ENCODE results near the gene GPHA2. TPM values are rescaled to one million over a fixed set of nuclear protein-coding genes. Genes with fewer than 3 reads are reported as not detected.

The GPHA2 gene
- total RNA-seq, 1 donor from 2014 or later: not detected

DNA sequence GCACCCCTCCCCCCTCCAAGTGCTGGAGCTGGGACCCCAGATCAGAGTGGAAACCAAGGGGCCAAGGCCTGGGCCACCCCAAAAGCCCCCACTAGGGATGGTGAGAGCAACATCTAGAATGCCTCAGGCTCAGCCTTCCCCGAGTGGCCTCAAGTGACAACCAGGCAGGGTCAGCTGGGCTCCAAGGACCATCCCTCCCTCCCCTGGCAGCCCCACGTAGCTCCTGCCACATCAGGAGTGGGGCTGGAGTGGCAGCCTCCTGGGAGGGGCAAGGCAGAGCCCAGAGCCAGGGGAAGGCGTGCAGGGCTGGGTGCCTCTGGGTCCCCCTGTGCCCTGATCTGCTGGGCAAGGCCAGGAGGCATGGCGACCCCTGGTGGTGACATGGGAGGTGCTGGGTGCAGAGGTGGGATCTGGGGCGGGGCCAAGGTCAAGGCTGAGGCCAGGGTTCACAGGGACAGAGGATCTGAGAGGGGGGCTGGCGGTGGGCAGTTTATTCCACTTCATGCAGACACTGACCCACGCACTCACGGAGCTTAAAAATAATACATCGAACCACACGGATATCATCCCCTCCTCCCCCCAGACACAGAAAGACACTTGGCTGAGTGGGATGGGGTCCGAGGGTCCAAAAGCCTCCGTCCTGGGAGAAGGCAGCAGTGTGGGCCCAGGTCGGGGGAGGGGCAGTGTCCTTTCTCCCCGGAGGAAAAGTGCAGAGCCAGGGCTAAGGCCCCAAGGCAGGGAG, 41.5 kb downstream of the GPHA2 start:
- intact Hi-C loops (cut with DNase I): loop anchor here (1.0 kb wide), 1 partner anchor 47 kb away; no protein-coding TSS in a partner anchor
- peak; percentile 95 for DNase-seq (ENCODE audit: low spot score)

DNA sequence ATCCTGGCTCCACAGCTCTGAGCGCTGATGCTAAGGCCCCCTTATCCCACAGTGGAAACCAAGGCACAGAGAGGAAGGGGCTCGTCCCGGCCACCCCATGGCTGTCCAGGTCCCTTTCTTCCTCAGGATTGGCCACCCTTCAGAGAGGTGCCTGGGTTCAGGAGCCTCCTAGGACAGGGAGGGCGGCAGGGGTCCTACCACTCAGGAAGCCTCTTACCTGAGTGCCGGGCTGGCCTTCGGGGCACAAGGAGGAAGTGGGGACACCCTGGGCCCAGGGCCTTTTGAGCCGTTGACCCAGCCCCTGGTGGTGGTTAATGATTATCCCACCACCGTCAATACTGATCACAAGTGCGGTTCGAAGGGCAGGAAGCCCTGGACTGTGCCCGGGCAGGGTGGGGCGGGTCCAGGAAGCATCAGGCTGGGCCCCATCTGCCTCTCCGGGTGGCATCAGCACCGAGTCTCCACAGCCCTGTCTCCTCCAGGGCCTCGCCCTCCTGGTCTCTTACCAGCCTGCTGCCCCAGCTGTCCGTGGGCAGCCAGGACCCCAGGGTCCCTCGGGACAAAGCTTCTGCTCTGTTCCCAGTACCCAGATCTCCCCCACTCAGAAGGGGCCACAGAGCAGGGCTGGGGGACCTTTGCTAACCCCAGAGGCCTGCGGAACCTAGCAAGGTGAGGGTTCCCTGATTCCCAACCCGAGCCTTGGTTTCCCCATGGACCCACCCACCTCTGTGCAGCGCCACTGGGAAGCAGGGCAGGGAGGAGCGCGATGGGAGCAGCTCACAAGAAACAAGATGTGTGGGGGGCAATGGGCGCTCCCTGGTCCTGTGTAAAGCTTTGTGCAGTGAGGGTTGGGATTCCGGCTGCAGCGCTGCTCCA, 42.3 kb downstream of the GPHA2 start:
- DNase-seq (ENCODE audit: low spot score): no peak
- intact Hi-C loops (cut with DNase I): loop anchor here (1.0 kb wide), 1 partner anchor 46 kb away; no protein-coding TSS in a partner anchor

DNA sequence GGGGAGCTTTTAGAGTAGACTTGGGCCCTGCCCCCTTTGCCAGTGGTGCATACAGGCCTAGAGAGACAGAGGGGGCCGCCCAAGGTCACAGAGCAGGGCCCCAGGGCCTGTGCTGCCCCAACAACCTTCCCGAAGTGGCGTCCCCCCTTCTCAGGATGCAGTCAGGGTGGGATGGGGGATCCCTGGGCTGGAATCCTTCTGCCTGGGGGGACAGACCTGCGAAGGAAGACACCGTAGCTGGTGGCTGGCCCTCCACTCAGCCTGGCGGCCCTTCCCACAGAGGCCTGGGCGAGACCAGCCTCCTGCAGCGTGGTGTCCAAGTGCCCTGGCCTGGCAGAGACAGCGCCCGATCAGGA, 42.9 kb downstream of the GPHA2 start:
- DNase-seq (ENCODE audit: low spot score): no peak

DNA sequence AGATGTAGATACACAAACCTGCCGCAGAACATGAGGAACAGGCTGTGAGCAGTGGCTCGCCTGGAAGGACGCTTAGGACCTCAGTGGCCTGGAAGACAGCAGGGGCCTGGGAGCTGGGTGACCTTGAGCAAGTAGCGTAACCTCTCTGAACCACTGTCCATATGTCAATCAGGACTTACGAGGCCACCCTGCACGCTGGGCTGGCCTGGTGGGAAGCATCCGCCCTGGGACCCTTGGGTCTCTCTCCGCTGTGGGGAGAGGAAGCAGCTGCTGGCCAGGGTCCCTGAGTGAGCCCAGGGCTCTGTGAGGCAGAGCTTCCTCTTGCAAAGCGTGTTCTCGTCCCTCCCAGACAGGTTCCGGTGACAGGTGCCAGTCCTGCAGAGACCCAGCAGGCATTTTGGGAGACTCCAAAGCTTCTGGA, 43.3 kb downstream of the GPHA2 start:
- intact Hi-C loops (cut with DNase I): no loop called here

More for the DNA sequence above, 42.9 kb downstream of the GPHA2 start:
- intact Hi-C loops (cut with DNase I): no loop called here

DNA sequence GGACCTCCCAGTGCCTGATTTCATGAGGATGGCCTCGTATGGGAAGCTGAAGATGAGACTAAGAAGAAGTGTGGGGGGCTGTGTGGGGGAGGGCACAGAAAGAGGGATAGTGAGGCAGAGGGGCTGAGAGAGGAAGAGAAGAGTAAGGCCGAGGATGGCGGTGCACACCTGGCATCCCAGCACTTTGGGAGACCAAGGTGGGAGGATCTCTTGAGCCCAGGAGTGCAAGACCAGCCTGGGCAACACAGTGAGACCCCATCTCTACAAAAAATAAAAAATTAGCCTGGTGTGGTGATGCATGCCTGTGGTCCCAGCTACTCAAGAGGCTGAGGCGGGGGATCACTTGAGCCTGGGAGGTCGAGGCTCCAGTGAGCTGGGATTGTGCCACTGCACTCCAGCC, 43.8 kb downstream of the GPHA2 start:
- intact Hi-C loops (cut with DNase I): no loop called here

More for the DNA sequence above, 43.3 kb downstream of the GPHA2 start:
- no peak for DNase-seq (ENCODE audit: low spot score)

DNA sequence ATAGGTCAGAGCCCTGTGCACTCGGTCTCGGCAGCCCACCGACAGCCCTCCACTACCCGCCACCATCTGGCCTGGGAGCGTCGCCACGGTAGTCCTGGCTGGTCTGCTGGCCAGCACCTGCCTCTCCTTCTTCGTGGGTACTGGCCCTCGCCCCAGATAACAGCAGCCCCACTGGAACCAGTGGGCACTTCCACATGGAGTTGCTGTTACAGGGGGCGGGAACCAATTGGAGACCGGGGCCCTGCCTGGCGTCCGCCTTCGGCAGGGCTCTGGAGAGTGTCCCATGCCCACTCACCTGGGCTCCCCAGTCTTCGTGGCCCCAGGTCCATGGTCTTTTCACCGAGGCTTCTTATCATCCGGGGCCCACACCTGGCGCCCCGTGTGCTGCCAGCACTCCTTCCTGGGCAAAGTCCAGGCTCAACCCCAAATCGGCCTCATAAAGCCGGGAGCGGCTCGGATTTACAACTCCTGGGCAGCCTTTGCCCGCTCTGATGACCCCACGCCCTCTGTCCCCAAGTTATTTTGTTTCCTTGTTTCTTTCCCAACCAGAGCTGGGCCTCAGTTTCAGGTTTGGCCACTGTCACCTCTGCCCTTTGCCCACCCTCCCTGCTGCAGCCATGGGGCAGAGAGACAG, 44.4 kb downstream of the GPHA2 start:
- intact Hi-C loops (cut with DNase I): no loop called here
- no peak for DNase-seq (ENCODE audit: low spot score)

More for the DNA sequence above, 43.8 kb downstream of the GPHA2 start:
- DNase-seq (ENCODE audit: low spot score): no peak

DNA sequence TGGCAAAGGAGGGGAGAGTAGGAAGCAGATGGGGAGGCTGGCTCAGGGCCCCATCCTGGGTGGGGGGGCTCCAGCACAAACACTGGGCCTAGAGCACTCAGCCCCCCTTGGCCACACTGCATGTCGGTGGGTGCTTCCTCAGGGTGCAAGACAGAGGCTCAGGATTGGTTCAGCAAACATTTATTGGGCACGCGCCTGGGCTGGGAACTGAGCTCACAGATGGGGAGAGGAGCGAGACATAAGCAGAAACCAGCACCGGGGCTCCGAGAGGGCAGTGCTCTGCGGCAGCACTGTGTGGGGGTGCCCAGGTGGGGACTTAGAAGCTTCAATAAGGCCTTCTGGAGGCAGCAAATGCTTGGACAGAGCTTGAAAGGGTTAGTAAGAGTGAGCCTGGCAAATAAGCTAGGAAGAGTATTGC, 45.2 kb downstream of the GPHA2 start:
- no peak for DNase-seq (ENCODE audit: low spot score)
- intact Hi-C loops (cut with DNase I): no loop called here

DNA sequence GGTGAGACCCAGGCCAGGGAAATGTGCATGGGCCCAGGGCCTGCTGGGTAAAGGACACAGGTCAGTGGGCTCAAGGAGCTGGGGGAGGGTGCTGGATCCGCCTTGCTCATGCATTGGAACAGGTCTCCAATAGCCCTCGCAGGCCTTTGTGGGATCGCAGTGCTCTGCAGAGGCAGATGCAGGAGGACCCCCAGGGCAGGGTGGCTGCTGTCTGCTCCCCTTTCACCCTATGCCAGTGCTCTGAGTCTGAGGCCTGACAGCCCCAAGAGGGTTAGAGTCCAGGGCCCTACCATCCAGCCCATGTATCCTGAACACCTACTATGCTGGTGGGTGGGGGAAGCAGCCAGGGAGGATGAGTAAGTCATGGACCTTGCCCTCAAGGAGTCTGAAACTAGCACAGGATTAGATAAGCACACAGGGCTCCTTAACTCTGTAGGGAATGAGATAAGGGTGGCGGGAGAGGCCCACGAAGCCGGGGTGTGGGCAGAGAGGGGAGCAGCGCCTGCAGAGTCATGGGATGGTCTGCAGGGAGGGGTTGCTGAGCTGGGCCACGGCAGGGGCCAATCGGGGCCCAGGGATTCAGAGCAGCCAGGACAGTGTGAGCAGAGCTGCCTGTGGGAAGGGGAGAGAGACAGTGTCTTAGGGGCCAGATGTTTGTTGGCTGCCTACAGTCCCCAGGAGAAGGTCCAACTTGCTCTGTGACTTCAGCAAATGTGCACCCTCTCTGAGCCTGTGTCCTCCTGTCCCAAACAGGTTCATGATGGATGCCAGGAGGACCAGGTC, 46.8 kb downstream of the GPHA2 start:
- DNase-seq (ENCODE audit: low spot score): no peak
- intact Hi-C loops (cut with DNase I): no loop called here

DNA sequence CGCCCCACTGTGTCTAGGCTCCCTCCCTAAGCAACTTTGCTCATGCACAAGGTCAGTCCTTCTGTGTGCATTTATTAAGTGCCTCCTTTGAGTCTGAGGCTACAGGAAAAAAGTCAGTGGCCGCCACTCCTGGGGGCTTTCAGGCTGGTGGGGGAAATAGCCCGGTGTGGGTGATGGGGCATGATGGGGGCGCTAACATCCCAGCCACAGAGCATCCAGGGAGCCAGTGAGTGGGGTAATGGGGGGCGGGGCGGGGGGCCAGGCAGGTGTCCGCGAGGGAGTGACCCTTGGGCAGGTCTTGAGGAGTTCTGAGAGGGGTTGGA, 47.3 kb downstream of the GPHA2 start:
- DNase-seq (ENCODE audit: low spot score): no peak
- intact Hi-C loops (cut with DNase I): no loop called here

DNA sequence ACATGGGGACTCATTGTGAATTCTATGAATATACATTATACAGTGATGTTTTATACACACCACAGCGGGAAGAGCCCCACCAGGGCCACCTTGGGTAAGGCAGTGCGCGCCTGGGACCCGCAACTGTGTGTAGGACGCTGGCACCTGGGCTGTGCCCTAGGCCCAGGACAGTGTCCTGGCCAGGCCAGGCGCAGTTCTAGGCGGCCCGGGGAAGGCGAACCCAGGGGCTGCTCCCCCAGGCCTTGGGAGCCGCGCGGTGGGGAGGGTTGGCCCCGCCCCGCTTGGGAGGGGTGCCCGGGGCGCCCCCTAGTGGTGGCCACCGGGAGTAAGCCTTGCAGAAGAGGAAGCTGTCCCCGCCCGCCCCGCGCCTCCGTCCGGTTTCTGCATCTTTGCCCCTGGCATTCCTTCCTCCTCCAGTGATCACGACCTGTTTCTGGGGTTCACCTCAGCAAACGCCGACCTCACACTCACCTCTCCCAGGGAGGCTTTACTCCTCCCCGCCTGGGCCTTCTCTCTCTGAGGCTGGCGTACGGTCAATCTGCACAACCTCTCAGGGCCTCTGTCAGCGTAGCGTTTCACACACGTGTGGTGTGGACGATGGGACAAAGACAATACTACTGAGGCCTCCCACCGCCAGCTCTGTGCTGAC, 47.8 kb downstream of the GPHA2 start:
- intact Hi-C loops (cut with DNase I): no loop called here
- peak; percentile 94 for DNase-seq (ENCODE audit: low spot score)

DNA sequence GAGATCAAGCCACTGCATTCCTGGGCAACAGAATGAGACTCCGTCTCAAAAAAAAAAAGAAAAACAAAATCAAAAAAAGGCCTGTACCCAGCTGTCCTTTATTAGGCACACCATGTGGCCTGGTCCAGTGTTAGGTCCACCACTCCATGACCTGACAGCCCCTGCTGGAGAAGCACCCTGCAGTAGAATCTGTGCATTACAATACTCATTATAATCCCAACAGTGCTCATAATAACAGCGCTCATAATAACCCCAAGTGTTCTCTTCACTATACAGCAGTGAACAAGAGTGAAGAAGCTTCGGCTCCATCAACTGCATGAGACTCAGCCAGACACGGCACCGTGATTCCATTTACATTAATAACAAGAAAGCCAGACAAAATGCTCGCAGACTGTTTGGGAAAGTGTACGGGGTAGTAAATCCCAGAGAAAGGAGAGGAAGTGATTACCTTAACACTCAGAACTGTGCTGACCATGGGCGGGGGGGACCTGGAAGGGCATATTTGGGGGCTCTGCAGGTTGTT, 48.4 kb downstream of the GPHA2 start:
- no peak for DNase-seq (ENCODE audit: low spot score)
- intact Hi-C loops (cut with DNase I): no loop called here

DNA sequence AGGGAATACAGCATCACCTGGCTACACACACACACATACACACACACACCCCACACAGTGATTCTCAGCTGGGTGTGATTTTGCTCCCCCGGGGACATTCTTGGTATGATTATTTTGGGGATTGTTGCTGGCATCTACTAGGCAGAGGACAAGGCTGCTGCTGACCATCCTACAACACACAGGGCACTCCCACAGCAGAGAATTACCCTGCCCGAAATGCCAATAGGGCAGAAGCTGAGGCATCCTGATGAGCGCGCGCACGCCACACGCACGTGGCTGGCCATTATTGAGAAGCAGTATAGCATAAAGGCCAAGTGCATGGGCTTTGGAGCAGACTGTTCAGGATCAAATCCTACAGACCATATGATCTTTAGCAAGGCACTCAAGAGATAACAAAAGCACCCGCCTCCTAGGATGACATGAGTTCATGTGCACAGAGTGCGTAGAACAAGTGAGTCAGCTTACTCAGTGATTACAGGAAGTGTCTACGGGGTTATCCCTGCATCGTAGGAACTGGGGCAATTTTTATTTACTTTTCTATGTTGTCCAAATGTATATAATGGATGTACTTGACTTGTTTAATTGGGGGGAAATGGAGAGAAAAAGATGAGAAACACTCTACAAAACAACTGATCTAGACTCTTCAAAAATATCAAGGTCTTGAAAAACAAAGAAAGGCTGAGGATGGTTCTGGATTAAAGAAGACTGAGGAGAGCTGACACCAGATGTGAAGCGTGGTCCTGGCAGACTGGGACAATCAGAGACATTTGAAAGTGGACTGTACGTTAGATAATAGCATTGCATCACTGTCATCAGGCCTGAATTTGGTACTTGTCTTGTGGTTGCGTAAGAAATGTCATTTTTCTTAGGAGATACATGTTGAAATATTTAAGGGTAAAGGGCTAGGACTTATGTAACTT, 50.1 kb downstream of the GPHA2 start:
- intact Hi-C loops (cut with DNase I): no loop called here
- DNase-seq (ENCODE audit: low spot score): no peak

Small RNA genes within 50 kb of the gene (microRNA-seq; reads per million reads assigned to microRNA genes)
- not detected for gene MIR6749
- gene MIR6750: not detected

Other genes starting within 250 kb of the GPHA2 start
- gene NRXN2, start 212.7 kb downstream of the GPHA2 start, total RNA-seq: 3.5 TPM
- gene RASGRP2, start 191.8 kb downstream of the GPHA2 start, total RNA-seq: 30.8 TPM
- 42.5 TPM for gene PYGM, start 175.9 kb downstream of the GPHA2 start, total RNA-seq
- gene SF1, start 157.4 kb downstream of the GPHA2 start, total RNA-seq: 175 TPM
- 6.7 TPM for gene MAP4K2, start 132.7 kb downstream of the GPHA2 start, total RNA-seq
- 8.6 TPM for gene MEN1, start 125.3 kb downstream of the GPHA2 start, total RNA-seq
- gene CDC42BPG, start 91.2 kb downstream of the GPHA2 start, total RNA-seq: 1.2 TPM
- gene EHD1, start 57.3 kb downstream of the GPHA2 start, total RNA-seq: 50.9 TPM
- gene ATG2A, start 18.7 kb downstream of the GPHA2 start, total RNA-seq: 14.6 TPM
- 24.9 TPM for gene PPP2R5B, start 11.2 kb downstream of the GPHA2 start, total RNA-seq
- not detected for gene MAJIN, start 36.2 kb upstream of the GPHA2 start, total RNA-seq
- gene BATF2, start 61.1 kb upstream of the GPHA2 start, total RNA-seq: 0.70 TPM
- 120 TPM for gene ARL2, start 78.3 kb upstream of the GPHA2 start, total RNA-seq
- gene SNX15, start 91.5 kb upstream of the GPHA2 start, total RNA-seq: 17.0 TPM
- 5.0 TPM for gene SAC3D1, start 105.3 kb upstream of the GPHA2 start, total RNA-seq
- 3.5 TPM for gene NAALADL1, start 122.7 kb upstream of the GPHA2 start, total RNA-seq
- gene CDCA5, start 148.1 kb upstream of the GPHA2 start, total RNA-seq: 1.5 TPM
- 23.5 TPM for gene ZFPL1, start 148.3 kb upstream of the GPHA2 start, total RNA-seq
- gene VPS51, start 160.3 kb upstream of the GPHA2 start, total RNA-seq: 87.1 TPM
- gene TM7SF2, start 176.0 kb upstream of the GPHA2 start, total RNA-seq: 50.1 TPM
- gene ZNHIT2, start 181.8 kb upstream of the GPHA2 start, total RNA-seq: 5.5 TPM
- gene FAU, start 186.2 kb upstream of the GPHA2 start, total RNA-seq: 511 TPM
- 28.5 TPM for gene MRPL49, start 186.4 kb upstream of the GPHA2 start, total RNA-seq
- 25.2 TPM for gene SYVN1, start 198.6 kb upstream of the GPHA2 start, total RNA-seq
- gene SPDYC, start 234.3 kb upstream of the GPHA2 start, total RNA-seq: not detected
- 89.6 TPM for gene CAPN1, start 246.0 kb upstream of the GPHA2 start, total RNA-seq